ENCODE measurements around the gene IL22. TPM values are rescaled to one million over a fixed set of nuclear protein-coding genes. Genes with fewer than 3 reads are reported as not detected.

The IL22 gene
- total and polyA plus RNA-seq, 4 donors, result not detected

- H3K9me3 ChIP-seq (ENCODE audit: control insufficient read depth in 4 of 4, low read length in 3 of 4), result no peaks in the 10 kb centered on the region
- TF ChIP-seq RXRA (IDR thresholded peaks at IDR 0.05), result no peak
- no peak for TF ChIP-seq GABPA (IDR thresholded peaks at IDR 0.05 in 1 of 2, conservative IDR thresholded peaks at IDR 0.05 in 1 of 2)
- no peak for TF ChIP-seq FOXA2 (IDR thresholded peaks at IDR 0.05)
- no peak for TF ChIP-seq EGR1 (IDR thresholded peaks at IDR 0.05; ENCODE audit: low read depth in 2 of 2)
- no peak for TF ChIP-seq HNF4G (IDR thresholded peaks at IDR 0.05)
- TF ChIP-seq SP1 (IDR thresholded peaks at IDR 0.05), result no peak
- no peak for TF ChIP-seq JUND (IDR thresholded peaks at IDR 0.05)
- no peak for TF ChIP-seq NR2F2 (IDR thresholded peaks at IDR 0.05)
- no peak for TF ChIP-seq FOXA1 (IDR thresholded peaks at IDR 0.05)
- no peak for TF ChIP-seq REST (IDR thresholded peaks at IDR 0.05)
- TF ChIP-seq, protein P1, sequence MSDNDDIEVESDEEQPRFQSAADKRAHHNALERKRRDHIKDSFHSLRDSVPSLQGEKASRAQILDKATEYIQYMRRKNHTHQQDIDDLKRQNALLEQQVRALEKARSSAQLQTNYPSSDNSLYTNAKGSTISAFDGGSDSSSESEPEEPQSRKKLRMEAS (IDR thresholded peaks at IDR 0.05), result no peak
- TF ChIP-seq, protein P2, sequence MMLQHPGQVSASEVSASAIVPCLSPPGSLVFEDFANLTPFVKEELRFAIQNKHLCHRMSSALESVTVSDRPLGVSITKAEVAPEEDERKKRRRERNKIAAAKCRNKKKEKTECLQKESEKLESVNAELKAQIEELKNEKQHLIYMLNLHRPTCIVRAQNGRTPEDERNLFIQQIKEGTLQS (IDR thresholded peaks at IDR 0.05), result no peak
- no peak for TF ChIP-seq YY1 (IDR thresholded peaks at IDR 0.05)
- TF ChIP-seq TAF1 (conservative IDR thresholded peaks at IDR 0.05), result no peak
- no peak for TF ChIP-seq RAD21 (IDR thresholded peaks at IDR 0.05)
- TF ChIP-seq, protein P3, sequence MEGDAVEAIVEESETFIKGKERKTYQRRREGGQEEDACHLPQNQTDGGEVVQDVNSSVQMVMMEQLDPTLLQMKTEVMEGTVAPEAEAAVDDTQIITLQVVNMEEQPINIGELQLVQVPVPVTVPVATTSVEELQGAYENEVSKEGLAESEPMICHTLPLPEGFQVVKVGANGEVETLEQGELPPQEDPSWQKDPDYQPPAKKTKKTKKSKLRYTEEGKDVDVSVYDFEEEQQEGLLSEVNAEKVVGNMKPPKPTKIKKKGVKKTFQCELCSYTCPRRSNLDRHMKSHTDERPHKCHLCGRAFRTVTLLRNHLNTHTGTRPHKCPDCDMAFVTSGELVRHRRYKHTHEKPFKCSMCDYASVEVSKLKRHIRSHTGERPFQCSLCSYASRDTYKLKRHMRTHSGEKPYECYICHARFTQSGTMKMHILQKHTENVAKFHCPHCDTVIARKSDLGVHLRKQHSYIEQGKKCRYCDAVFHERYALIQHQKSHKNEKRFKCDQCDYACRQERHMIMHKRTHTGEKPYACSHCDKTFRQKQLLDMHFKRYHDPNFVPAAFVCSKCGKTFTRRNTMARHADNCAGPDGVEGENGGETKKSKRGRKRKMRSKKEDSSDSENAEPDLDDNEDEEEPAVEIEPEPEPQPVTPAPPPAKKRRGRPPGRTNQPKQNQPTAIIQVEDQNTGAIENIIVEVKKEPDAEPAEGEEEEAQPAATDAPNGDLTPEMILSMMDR (IDR thresholded peaks at IDR 0.05; ENCODE audit: low read depth, low read length, missing input control), result no peak
- no peak for TF ChIP-seq ZBTB33 (IDR thresholded peaks at IDR 0.05)
- no peak for TF ChIP-seq HNF4A (conservative IDR thresholded peaks at IDR 0.05)
- no peak overlapping the region for H3K4me3 ChIP-seq (ENCODE audit: low read depth in 1 of 3, low read length in 3 of 3)
- 87% methylated on average over 1 of the region's 1 CpG for WGBS
- no peak overlapping the region for H3K9ac ChIP-seq (ENCODE audit: low read depth in 1 of 2, low read length in 2 of 2)
- DNase-seq (ENCODE audit: low spot score), result no peak
- H3K4me1 ChIP-seq (ENCODE audit: control insufficient read depth in 4 of 4, insufficient read depth in 4 of 4, low read length in 3 of 4), result no peaks in the 10 kb centered on the region
- H3K27me3 ChIP-seq (ENCODE audit: control insufficient read depth in 4 of 4, insufficient read depth in 4 of 4, low read length in 3 of 4), result no peaks in the 10 kb centered on the region
- no peaks in the 10 kb centered on the region for H3K36me3 ChIP-seq (ENCODE audit: control insufficient read depth in 4 of 4, insufficient read depth in 3 of 4, low read depth in 1 of 4, low read length in 3 of 4)
- no peak overlapping the region for H3K27ac ChIP-seq (ENCODE audit: low read depth in 1 of 2, low read length in 2 of 2)
Measured at GRCh38 chr12:68263366-68263765, 10.0 kb upstream of the IL22 start.
